Neural progenitor cell (in vitro differentiated cells): ENCODE results near the gene LRP3.

Source experiments
- CTCF ChIP-seq: fragments of 200-600 bp; sonication (generic); IDR thresholded peaks from 2 replicates; pipeline ENCODE4 v1.5.1; 2017; ENCODE audit warnings: antibody characterized with exemption, mild to moderate bottlenecking
- EZH2 ChIP-seq: fragments of 200-600 bp; sonication (generic); IDR thresholded peaks from 2 replicates; pipeline ENCODE4 v1.6.1; 2017; ENCODE audit warnings: antibody characterized with exemption, mild to moderate bottlenecking, moderate library complexity
- EZH2phosphoT487 ChIP-seq: fragments of 200-600 bp; sonication (generic); IDR thresholded peaks from 2 replicates; pipeline ENCODE4 v1.6.1; 2017; ENCODE audit warnings: antibody characterized with exemption

GRCh38 chr19:33241091-33241529 lies 47.0 kb downstream of the LRP3 start:
- TF ChIP-seq CTCF: no peak
- no peak for TF ChIP-seq EZH2
- no peak for TF ChIP-seq EZH2phosphoT487
